ENCODE measurements around the gene YDJC. TPM values are rescaled to one million over a fixed set of nuclear protein-coding genes. Genes with fewer than 3 reads are reported as not detected.

YDJC gene
- total and polyA plus RNA-seq, 2 of the 13 experiments (the other 11 are each of a cell fraction or from before 2014, with no cell fraction given), result 15.3 to 32.0 TPM

DNA sequence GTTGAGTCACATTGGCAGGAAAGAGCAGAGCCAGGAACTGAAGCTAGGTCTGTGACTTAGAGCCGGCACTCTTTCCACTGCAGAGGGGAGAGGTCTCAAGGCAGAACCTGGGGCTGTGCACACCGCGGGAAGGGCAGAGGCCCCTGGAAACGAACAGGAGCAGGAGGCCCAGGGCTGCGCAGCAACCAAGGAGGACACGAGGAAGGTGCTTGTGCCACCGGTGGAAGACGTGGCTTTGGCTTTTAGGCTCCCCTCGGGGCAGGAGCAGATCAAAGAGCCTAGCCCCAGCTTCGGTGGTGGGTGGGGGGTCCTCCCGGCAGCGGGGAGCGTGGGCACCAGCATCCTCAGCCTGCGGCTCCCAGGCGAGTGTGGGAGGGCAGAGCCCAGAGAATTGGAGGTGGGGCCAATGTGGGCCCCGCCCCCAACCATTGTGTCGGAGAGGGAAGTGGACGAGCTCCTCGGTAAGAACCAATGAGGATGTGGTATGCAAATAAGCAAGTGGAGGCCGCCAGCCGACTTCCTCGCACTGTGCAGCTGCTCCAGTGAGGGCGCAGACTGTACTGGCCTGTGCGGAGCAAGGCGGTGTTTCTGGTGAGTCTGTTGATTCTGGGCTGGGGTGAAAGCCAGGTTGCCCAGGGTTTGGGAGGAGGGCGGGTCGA, 2.5 kb upstream of the YDJC start, which contains the start of gene CCDC116 (continued):
- TF ChIP-seq POLR2AphosphoS5 (IDR thresholded peaks at IDR 0.05; ENCODE audit: low read depth, low read length) (0 out of 2 replicates have a peak, but pooled peaks have one; percentile 20), ZNF780A (CRISPR knock-in tag; IDR thresholded peaks at IDR 0.05) (no peak), ZNF747 (CRISPR knock-in tag; IDR thresholded peaks at IDR 0.05; ENCODE audit: borderline replicate concordance) (no peak), ZNF138 (CRISPR knock-in tag; IDR thresholded peaks at IDR 0.05; ENCODE audit: low read depth) (no peak), ZIK1 (CRISPR knock-in tag; IDR thresholded peaks at IDR 0.05; ENCODE audit: borderline replicate concordance, low read depth) (no peak), TCF7 (IDR thresholded peaks at IDR 0.05; ENCODE audit: low read depth) (no peak), ZNF792 (CRISPR knock-in tag; IDR thresholded peaks at IDR 0.05) (no peak), ZNF567 (CRISPR knock-in tag; IDR thresholded peaks at IDR 0.05; ENCODE audit: borderline replicate concordance) (no peak)
- TF ChIP-seq, protein P1, sequence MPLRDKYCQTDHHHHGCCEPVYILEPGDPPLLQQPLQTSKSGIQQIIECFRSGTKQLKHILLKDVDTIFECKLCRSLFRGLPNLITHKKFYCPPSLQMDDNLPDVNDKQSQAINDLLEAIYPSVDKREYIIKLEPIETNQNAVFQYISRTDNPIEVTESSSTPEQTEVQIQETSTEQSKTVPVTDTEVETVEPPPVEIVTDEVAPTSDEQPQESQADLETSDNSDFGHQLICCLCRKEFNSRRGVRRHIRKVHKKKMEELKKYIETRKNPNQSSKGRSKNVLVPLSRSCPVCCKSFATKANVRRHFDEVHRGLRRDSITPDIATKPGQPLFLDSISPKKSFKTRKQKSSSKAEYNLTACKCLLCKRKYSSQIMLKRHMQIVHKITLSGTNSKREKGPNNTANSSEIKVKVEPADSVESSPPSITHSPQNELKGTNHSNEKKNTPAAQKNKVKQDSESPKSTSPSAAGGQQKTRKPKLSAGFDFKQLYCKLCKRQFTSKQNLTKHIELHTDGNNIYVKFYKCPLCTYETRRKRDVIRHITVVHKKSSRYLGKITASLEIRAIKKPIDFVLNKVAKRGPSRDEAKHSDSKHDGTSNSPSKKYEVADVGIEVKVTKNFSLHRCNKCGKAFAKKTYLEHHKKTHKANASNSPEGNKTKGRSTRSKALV (CRISPR knock-in tag; IDR thresholded peaks at IDR 0.05), result no peak

DNA sequence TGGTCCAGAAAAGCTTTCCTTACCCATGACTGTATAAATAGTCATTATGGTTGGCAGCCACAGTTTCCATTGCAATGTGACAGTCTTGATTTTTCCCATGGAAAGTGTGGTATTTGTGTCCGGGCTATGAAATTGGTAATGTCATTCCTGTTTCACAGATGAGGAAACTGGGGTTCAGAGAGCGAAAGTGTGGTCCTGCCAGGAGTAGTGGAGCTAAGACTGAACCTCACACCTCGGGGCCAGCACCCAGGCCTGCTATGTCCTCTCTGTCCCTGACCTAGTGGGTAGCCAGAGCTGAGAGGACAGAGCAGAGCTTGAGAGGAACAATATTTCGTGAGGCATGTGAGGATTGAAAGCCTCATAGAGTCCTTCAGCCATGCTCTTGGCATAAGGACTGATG, 1.2 kb upstream of the YDJC start:
- no TSS peak for BruUV-seq (replicated peaks)
- no peak overlapping the region for H2AFZ ChIP-seq (ENCODE audit: low read length)
- in situ Hi-C loops (cut with HindIII; ENCODE audit: extremely low pct_ligation_motif_present, low pct_unique_long_range_greater_than_20kb), result no loop called here
- 80% methylated on average over 3 of the region's 4 CpGs for WGBS (ENCODE audit: low lambda C conversion rate)
- no peak overlapping the region for H3K4me2 ChIP-seq (ENCODE audit: low read depth, low read length)
- ChIA-PET POLR2A (interaction anchor here (1.0 to 2.1 kb wide), 2 partner anchors 11 to 35 kb away, joined by 4 to 9 read pairs; partner anchors contain the start of gene PPIL2), CTCF (ENCODE audit: low intra/inter-chr PET ratio, low total read pairs) (no interaction called here)
- no peak overlapping the region for H3K4me3 ChIP-seq (replicated peaks in 1 of 3; ENCODE audit: insufficient read depth in 1 of 3, low read depth in 2 of 3, low read length in 3 of 3)
- no peak overlapping the region for H3K9ac ChIP-seq (ENCODE audit: insufficient read depth, low read depth, low read length)
- peaks cover 44% of the 10 kb centered on the region for H3K4me1 ChIP-seq (ENCODE audit: insufficient read depth, low read length)
- H3K27me3 ChIP-seq (ENCODE audit: control insufficient read depth in 1 of 2, insufficient read depth in 2 of 2, low read length in 2 of 2), result peaks cover 0 to 1% of the 10 kb centered on the region in 2 experiments; a peak in 1 of 5 replicates
- H3K27ac ChIP-seq (ENCODE audit: extremely low read length, insufficient read depth, low read length), result no peak overlapping the region
- FAIRE-seq (no peak), DNase-seq (ENCODE audit: low spot score) (no peak), ATAC-seq (no peak)
- peaks cover 19% of the 10 kb centered on the region for H3K79me2 ChIP-seq (ENCODE audit: insufficient read depth, low read length)
- intact Hi-C loops (cut with micrococcal nuclease; ENCODE audit: unreplicated experiment), result no loop called here
- no peaks in the 10 kb centered on the region for H4K20me1 ChIP-seq (ENCODE audit: insufficient read depth, low read length)
- H3K36me3 ChIP-seq (replicated peaks in 1 of 2; ENCODE audit: control insufficient read depth in 1 of 2, insufficient read depth in 2 of 2, low read length in 2 of 2), result peaks cover 2 to 15% of the 10 kb centered on the region in 2 experiments; a peak in 2 of 5 replicates
- H3K9me3 ChIP-seq (ENCODE audit: low read length), result no peaks in the 10 kb centered on the region
- TF ChIP-seq HNRNPUL1 (IDR thresholded peaks at IDR 0.05; ENCODE audit: low read depth, low read length) (no peak), IKZF1 (IDR thresholded peaks at IDR 0.05) (no peak), IRF1 (CRISPR knock-in tag; IDR thresholded peaks at IDR 0.05; ENCODE audit: low read depth) (no peak), PCBP2 (optimal IDR thresholded peaks at IDR 0.05; ENCODE audit: low read depth, low read length, poor library complexity, severe bottlenecking) (no peak), ZZZ3 (CRISPR knock-in tag; IDR thresholded peaks at IDR 0.05; ENCODE audit: borderline replicate concordance) (no peak)
- TF ChIP-seq, protein P2, sequence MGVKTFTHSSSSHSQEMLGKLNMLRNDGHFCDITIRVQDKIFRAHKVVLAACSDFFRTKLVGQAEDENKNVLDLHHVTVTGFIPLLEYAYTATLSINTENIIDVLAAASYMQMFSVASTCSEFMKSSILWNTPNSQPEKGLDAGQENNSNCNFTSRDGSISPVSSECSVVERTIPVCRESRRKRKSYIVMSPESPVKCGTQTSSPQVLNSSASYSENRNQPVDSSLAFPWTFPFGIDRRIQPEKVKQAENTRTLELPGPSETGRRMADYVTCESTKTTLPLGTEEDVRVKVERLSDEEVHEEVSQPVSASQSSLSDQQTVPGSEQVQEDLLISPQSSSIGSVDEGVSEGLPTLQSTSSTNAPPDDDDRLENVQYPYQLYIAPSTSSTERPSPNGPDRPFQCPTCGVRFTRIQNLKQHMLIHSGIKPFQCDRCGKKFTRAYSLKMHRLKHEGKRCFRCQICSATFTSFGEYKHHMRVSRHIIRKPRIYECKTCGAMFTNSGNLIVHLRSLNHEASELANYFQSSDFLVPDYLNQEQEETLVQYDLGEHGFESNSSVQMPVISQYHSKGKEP (CRISPR knock-in tag; IDR thresholded peaks at IDR 0.05), result no peak
- TF ChIP-seq, protein P3, sequence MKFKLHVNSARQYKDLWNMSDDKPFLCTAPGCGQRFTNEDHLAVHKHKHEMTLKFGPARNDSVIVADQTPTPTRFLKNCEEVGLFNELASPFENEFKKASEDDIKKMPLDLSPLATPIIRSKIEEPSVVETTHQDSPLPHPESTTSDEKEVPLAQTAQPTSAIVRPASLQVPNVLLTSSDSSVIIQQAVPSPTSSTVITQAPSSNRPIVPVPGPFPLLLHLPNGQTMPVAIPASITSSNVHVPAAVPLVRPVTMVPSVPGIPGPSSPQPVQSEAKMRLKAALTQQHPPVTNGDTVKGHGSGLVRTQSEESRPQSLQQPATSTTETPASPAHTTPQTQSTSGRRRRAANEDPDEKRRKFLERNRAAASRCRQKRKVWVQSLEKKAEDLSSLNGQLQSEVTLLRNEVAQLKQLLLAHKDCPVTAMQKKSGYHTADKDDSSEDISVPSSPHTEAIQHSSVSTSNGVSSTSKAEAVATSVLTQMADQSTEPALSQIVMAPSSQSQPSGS (CRISPR knock-in tag; IDR thresholded peaks at IDR 0.05), result no peak
